ENCODE results near the gene ZNF521. TPM values are rescaled to one million over a fixed set of nuclear protein-coding genes. Genes with fewer than 3 reads are reported as not detected.
A peak's percentile ranks its signal among the peaks of the same experiment; 100 is the strongest.

The ZNF521 gene
- total and polyA plus RNA-seq, 2 of the 13 experiments (the other 11 are each of a cell fraction or from before 2014, with no cell fraction given) = 0.02 TPM; not detected in 1

DNA sequence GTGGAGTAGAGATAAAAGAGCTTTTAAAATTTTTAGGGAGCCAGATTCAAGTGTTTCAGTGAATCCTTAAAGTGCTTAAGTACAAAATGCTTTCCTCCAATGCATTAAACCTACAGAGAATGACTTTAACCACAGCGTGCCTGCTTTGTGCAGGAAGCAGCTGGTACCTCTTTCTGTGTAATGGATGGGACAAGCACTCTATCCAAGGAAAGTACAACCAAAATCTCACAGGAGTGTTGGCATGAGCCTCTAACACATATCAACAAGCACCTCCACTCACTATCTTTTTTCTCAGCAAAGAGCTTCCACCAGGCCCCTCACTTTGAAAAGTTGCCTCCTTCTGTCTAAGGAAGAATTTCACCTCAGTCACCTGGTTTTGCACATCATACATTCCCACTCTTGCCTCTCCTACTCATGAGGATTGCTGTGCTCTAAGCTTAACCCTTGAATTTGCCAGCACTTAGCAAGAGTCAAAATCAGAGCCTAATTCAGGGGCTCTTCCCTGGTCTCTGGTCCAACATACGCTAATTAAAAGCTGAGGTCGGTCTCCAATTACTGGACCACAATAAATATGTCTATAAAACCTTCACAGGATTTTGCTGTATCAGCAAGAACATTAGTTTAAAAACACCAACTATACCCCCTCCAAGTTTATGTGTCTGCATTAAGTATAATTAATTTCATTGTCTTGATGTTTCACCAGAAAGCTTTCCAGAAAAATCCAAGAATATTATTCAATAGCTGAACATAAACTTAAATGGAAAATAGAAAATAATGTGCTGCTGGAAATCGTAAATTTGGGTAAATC is 68.9 kb downstream of the ZNF521 start:
- no peak overlapping the region for H3K9ac ChIP-seq (ENCODE audit: insufficient read depth, low read depth, low read length)
- DNase-seq (ENCODE audit: low spot score) (no peak), FAIRE-seq (no peak), ATAC-seq (no peak)
- WGBS (ENCODE audit: low lambda C conversion rate) = 18% methylated on average over 4 of the region's 4 CpGs
- H3K9me3 ChIP-seq (ENCODE audit: low read length) = no peaks in the 10 kb centered on the region
- TF ChIP-seq, protein P1, sequence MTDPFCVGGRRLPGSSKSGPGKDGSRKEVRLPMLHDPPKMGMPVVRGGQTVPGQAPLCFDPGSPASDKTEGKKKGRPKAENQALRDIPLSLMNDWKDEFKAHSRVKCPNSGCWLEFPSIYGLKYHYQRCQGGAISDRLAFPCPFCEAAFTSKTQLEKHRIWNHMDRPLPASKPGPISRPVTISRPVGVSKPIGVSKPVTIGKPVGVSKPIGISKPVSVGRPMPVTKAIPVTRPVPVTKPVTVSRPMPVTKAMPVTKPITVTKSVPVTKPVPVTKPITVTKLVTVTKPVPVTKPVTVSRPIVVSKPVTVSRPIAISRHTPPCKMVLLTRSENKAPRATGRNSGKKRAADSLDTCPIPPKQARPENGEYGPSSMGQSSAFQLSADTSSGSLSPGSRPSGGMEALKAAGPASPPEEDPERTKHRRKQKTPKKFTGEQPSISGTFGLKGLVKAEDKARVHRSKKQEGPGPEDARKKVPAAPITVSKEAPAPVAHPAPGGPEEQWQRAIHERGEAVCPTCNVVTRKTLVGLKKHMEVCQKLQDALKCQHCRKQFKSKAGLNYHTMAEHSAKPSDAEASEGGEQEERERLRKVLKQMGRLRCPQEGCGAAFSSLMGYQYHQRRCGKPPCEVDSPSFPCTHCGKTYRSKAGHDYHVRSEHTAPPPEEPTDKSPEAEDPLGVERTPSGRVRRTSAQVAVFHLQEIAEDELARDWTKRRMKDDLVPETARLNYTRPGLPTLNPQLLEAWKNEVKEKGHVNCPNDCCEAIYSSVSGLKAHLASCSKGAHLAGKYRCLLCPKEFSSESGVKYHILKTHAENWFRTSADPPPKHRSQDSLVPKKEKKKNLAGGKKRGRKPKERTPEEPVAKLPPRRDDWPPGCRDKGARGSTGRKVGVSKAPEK (CRISPR knock-in tag; IDR thresholded peaks at IDR 0.05; ENCODE audit: borderline replicate concordance) = no peak
- TF ChIP-seq, protein P2, sequence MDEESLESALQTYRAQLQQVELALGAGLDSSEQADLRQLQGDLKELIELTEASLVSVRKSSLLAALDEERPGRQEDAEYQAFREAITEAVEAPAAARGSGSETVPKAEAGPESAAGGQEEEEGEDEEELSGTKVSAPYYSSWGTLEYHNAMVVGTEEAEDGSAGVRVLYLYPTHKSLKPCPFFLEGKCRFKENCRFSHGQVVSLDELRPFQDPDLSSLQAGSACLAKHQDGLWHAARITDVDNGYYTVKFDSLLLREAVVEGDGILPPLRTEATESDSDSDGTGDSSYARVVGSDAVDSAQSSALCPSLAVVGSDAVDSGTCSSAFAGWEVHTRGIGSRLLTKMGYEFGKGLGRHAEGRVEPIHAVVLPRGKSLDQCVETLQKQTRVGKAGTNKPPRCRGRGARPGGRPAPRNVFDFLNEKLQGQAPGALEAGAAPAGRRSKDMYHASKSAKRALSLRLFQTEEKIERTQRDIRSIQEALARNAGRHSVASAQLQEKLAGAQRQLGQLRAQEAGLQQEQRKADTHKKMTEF (CRISPR knock-in tag; IDR thresholded peaks at IDR 0.05) = no peak
- TF ChIP-seq MAFF (IDR thresholded peaks at IDR 0.05; ENCODE audit: low read depth, low read length) = peak; percentile 89
- TF ChIP-seq, protein P3, sequence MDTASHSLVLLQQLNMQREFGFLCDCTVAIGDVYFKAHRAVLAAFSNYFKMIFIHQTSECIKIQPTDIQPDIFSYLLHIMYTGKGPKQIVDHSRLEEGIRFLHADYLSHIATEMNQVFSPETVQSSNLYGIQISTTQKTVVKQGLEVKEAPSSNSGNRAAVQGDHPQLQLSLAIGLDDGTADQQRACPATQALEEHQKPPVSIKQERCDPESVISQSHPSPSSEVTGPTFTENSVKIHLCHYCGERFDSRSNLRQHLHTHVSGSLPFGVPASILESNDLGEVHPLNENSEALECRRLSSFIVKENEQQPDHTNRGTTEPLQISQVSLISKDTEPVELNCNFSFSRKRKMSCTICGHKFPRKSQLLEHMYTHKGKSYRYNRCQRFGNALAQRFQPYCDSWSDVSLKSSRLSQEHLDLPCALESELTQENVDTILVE (CRISPR knock-in tag; IDR thresholded peaks at IDR 0.05) = no peak
- no peak for TF ChIP-seq MIER3 (CRISPR knock-in tag; IDR thresholded peaks at IDR 0.05; ENCODE audit: borderline replicate concordance)
- TF ChIP-seq MAFK (conservative IDR thresholded peaks at IDR 0.05 in 1 of 2, IDR thresholded peaks at IDR 0.05 in 1 of 2; ENCODE audit: low read length in 2 of 2) = peak; percentile 84 to 94
- TF ChIP-seq HIVEP1 (CRISPR knock-in tag; IDR thresholded peaks at IDR 0.05) = no peak
- TF ChIP-seq, protein P4, sequence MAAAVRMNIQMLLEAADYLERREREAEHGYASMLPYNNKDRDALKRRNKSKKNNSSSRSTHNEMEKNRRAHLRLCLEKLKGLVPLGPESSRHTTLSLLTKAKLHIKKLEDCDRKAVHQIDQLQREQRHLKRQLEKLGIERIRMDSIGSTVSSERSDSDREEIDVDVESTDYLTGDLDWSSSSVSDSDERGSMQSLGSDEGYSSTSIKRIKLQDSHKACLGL (CRISPR knock-in tag; IDR thresholded peaks at IDR 0.05) = no peak
- no peaks in the 10 kb centered on the region for H3K36me3 ChIP-seq (replicated peaks in 1 of 2; ENCODE audit: control insufficient read depth in 1 of 2, insufficient read depth in 2 of 2, low read length in 2 of 2)
- no peak overlapping the region for H3K4me2 ChIP-seq (ENCODE audit: low read depth, low read length)
- intact Hi-C loops (cut with micrococcal nuclease; ENCODE audit: unreplicated experiment) = no loop called here
- no peak overlapping the region for H2AFZ ChIP-seq (ENCODE audit: low read length)
- H4K20me1 ChIP-seq (ENCODE audit: insufficient read depth, low read length) = no peaks in the 10 kb centered on the region
- POLR2A ChIA-PET = no interaction called here
- in situ Hi-C loops (cut with HindIII; ENCODE audit: extremely low pct_ligation_motif_present, low pct_unique_long_range_greater_than_20kb) = no loop called here
- H3K27ac ChIP-seq (ENCODE audit: extremely low read length, insufficient read depth, low read length) = no peak overlapping the region
- H3K4me1 ChIP-seq (ENCODE audit: insufficient read depth, low read length) = no peaks in the 10 kb centered on the region
- H3K27me3 ChIP-seq (ENCODE audit: control insufficient read depth in 1 of 2, insufficient read depth in 2 of 2, low read length in 2 of 2) = 0 out of 5 replicates have a peak, but pooled peaks cover 0 to 2% of the 10 kb centered on the region in 2 experiments
- CTCF ChIA-PET (ENCODE audit: low intra/inter-chr PET ratio, low total read pairs) = no interaction called here
- H3K79me2 ChIP-seq (ENCODE audit: insufficient read depth, low read length) = no peaks in the 10 kb centered on the region
- no peak overlapping the region for H3K4me3 ChIP-seq (replicated peaks in 1 of 3; ENCODE audit: insufficient read depth in 1 of 3, low read depth in 2 of 3, low read length in 3 of 3)
- no TSS peak for BruUV-seq (replicated peaks)
